ENCODE measurements around the gene BEGAIN. TPM values are rescaled to one million over a fixed set of nuclear protein-coding genes. Genes with fewer than 3 reads are reported as not detected.

The BEGAIN gene
- polyA plus RNA-seq, 1 donor from 2014 or later: 10.9 TPM

DNA sequence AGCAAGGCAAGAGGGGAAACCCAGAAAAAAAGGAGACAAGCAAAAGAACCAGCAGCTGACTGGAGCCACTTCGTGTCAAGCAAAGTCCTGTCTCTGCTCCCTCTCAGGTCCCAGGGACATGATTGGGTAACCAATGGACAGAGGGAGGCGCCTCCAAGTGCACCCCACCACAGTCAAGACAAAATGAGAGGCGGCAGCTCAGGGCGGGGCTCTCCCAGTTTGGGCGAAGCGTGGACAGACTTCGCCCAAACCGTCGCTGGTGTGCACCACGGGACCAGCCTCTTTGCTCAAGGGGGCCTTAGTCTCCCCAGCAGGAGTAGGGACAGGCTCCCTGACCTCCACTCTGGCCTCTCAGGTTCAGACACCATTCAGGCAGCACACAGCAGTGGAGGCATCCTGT lies 1.5 kb upstream of the BEGAIN start:
- Histone ChIP-seq H3K4me3 (ENCODE audit: low read length) (no peak overlapping the region), H3K27me3 (ENCODE audit: insufficient read depth, low read depth, low read length) (no peaks in the 10 kb centered on the region), H4K20me1 (ENCODE audit: insufficient read depth) (no peaks in the 10 kb centered on the region), H3K79me2 (replicated peaks; ENCODE audit: insufficient read depth, low read length) (no peaks in the 10 kb centered on the region), H3K9me3 (ENCODE audit: low read length) (no peaks in the 10 kb centered on the region), H3K36me3 (ENCODE audit: insufficient read depth, low read length) (no peaks in the 10 kb centered on the region), H3K9ac (ENCODE audit: low read length) (no peak overlapping the region), H2AFZ (ENCODE audit: low read depth, low read length) (no peak overlapping the region), H3K4me2 (ENCODE audit: low read length) (no peak overlapping the region), H3K27ac (ENCODE audit: low read length) (no peak overlapping the region), H3F3A (ENCODE audit: insufficient read depth, low read length, poor library complexity, severe bottlenecking) (no peaks in the 10 kb centered on the region), H3K9me2 (ENCODE audit: insufficient read depth, low read length) (no peaks in the 10 kb centered on the region)
- no peak for TF ChIP-seq MXI1 (conservative IDR thresholded peaks at IDR 0.05; ENCODE audit: poor library complexity, severe bottlenecking)
- no peak for TF ChIP-seq TAF1 (IDR thresholded peaks at IDR 0.05; ENCODE audit: low read depth)
- TF ChIP-seq, protein P1, sequence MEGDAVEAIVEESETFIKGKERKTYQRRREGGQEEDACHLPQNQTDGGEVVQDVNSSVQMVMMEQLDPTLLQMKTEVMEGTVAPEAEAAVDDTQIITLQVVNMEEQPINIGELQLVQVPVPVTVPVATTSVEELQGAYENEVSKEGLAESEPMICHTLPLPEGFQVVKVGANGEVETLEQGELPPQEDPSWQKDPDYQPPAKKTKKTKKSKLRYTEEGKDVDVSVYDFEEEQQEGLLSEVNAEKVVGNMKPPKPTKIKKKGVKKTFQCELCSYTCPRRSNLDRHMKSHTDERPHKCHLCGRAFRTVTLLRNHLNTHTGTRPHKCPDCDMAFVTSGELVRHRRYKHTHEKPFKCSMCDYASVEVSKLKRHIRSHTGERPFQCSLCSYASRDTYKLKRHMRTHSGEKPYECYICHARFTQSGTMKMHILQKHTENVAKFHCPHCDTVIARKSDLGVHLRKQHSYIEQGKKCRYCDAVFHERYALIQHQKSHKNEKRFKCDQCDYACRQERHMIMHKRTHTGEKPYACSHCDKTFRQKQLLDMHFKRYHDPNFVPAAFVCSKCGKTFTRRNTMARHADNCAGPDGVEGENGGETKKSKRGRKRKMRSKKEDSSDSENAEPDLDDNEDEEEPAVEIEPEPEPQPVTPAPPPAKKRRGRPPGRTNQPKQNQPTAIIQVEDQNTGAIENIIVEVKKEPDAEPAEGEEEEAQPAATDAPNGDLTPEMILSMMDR (IDR thresholded peaks at IDR 0.05; ENCODE audit: poor library complexity, severe bottlenecking): no peak
- TF ChIP-seq, protein P2, sequence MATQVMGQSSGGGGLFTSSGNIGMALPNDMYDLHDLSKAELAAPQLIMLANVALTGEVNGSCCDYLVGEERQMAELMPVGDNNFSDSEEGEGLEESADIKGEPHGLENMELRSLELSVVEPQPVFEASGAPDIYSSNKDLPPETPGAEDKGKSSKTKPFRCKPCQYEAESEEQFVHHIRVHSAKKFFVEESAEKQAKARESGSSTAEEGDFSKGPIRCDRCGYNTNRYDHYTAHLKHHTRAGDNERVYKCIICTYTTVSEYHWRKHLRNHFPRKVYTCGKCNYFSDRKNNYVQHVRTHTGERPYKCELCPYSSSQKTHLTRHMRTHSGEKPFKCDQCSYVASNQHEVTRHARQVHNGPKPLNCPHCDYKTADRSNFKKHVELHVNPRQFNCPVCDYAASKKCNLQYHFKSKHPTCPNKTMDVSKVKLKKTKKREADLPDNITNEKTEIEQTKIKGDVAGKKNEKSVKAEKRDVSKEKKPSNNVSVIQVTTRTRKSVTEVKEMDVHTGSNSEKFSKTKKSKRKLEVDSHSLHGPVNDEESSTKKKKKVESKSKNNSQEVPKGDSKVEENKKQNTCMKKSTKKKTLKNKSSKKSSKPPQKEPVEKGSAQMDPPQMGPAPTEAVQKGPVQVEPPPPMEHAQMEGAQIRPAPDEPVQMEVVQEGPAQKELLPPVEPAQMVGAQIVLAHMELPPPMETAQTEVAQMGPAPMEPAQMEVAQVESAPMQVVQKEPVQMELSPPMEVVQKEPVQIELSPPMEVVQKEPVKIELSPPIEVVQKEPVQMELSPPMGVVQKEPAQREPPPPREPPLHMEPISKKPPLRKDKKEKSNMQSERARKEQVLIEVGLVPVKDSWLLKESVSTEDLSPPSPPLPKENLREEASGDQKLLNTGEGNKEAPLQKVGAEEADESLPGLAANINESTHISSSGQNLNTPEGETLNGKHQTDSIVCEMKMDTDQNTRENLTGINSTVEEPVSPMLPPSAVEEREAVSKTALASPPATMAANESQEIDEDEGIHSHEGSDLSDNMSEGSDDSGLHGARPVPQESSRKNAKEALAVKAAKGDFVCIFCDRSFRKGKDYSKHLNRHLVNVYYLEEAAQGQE (IDR thresholded peaks at IDR 0.05; ENCODE audit: borderline replicate concordance): no peak
- TF ChIP-seq EZH2 (IDR thresholded peaks at IDR 0.05; ENCODE audit: borderline replicate concordance, insufficient read depth, low read length, poor library complexity, severe bottlenecking): no peak
- no peak for TF ChIP-seq RAD21 (conservative IDR thresholded peaks at IDR 0.05)
- no peak for TF ChIP-seq EP300 (conservative IDR thresholded peaks at IDR 0.05; ENCODE audit: poor library complexity, severe bottlenecking)
- no peak for TF ChIP-seq POLR2AphosphoS5 (IDR thresholded peaks at IDR 0.05)
- no peak for TF ChIP-seq SMC3 (conservative IDR thresholded peaks at IDR 0.05; ENCODE audit: poor library complexity)

DNA sequence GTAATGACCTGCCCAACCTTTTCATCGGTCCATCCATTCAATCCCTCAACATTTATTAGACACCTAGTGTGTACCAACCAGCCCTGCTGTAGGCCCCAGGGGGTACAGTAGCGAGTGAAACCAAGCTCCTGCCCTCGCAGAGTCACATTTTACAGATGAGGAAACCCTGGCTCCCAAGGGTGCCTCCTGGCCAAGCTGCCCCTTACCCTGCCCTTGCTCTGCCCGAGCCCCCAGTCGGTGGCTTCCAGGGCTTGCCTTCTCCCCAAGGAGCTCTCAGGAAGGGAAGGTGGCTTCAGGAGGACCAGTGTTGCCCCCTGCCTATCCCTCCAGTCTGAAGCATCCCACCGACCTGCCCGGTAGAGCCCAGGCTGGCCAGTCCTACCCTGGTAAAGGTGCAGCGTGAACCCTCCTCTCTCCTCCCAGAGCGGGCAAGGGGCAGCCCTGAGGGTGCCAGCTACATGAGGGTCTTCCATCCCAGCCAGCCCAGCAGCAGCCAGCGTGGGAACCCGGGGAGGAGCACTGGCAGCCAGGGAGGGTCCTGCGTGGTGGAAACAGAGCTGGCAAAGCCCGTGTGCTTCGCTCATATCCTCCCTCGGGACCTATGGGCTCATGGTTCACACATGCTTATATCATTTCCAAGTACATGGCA lies 670 bp upstream of the BEGAIN start:
- Histone ChIP-seq H3K79me2 (replicated peaks; ENCODE audit: insufficient read depth, low read length) (no peaks in the 10 kb centered on the region), H4K20me1 (ENCODE audit: insufficient read depth) (no peaks in the 10 kb centered on the region), H3K9me2 (ENCODE audit: insufficient read depth, low read length) (no peaks in the 10 kb centered on the region), H3K4me2 (ENCODE audit: low read length) (no peak overlapping the region), H3F3A (ENCODE audit: insufficient read depth, low read length, poor library complexity, severe bottlenecking) (no peaks in the 10 kb centered on the region), H3K27ac (ENCODE audit: low read length) (no peak overlapping the region), H3K27me3 (ENCODE audit: insufficient read depth, low read depth, low read length) (no peaks in the 10 kb centered on the region), H3K9me3 (ENCODE audit: low read length) (no peaks in the 10 kb centered on the region), H3K36me3 (ENCODE audit: insufficient read depth, low read length) (no peaks in the 10 kb centered on the region), H3K9ac (ENCODE audit: low read length) (peak overlapping the region; percentile 38), H3K4me3 (ENCODE audit: low read length) (peak overlapping the region; percentile 58), H2AFZ (ENCODE audit: low read depth, low read length) (no peak overlapping the region)
- TF ChIP-seq MXI1 (conservative IDR thresholded peaks at IDR 0.05; ENCODE audit: poor library complexity, severe bottlenecking) (no peak), TAF1 (IDR thresholded peaks at IDR 0.05; ENCODE audit: low read depth) (no peak), EP300 (conservative IDR thresholded peaks at IDR 0.05; ENCODE audit: poor library complexity, severe bottlenecking) (no peak)
